ENCODE results near the gene DUSP6.

DNA sequence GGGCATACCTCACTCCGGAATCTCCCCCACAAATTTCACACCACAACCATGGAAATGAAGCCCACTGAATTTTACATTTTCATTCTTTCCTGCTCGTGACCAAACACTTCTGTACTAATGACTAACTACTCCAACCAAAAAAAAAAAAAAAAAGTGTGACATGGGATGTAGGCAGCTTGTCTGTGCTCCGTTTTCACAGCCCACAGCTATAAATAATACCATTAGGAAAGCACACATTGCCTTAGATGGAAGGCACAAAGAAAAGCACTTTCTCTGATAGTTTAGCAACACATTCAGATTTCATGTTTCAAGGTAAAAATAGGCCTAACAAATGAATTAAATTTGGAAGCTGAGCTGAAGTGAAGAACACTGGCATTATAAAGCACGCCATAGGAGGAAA, 42.5 kb downstream of the DUSP6 start:
- TF ChIP-seq JUN (IDR thresholded peaks at IDR 0.05; ENCODE audit: borderline replicate concordance, low read depth, low read length) = no peak
- no peak for TF ChIP-seq JUN (CRISPR knock-in tag; IDR thresholded peaks at IDR 0.05; ENCODE audit: borderline replicate concordance)
- TF ChIP-seq HDAC1 (IDR thresholded peaks at IDR 0.05) = no peak

Data from K562 (cell line).